GM18907 (cell line): ENCODE measurements around the gene LAPTM5.
"Not testable (repeated sequence)": the region's sequence is repeated elsewhere in the genome, so short reads cannot be mapped to it uniquely, and the experiment has no call there.

Experiments used
- ATAC-seq: cut with Tn5 transposase; IDR thresholded peaks from one replicate; pipeline ENCODE4 v1.9.1; 2021; ENCODE audit warnings: mild to moderate bottlenecking, moderate library complexity; ENCODE audit not compliant: unreplicated experiment

The LAPTM5 gene

DNA sequence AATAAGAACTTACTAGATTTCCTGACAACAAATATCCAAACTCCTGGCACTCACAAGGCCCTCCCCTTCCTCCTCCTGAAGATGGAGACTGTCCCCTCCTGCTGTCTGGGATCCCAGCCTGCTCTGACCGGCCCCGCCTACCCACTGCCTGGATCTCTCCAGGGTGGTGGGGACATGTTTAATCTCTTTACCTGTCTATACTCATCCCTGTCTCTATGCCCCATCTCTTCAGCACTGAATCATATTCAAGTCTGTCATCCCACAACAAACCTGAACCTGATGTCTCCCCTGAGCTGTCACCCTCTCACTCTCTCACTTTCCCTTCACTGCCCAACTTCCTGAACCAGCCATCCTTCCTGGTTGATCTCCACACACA is 56.3 kb downstream of the LAPTM5 start:
- no peak for ATAC-seq

DNA sequence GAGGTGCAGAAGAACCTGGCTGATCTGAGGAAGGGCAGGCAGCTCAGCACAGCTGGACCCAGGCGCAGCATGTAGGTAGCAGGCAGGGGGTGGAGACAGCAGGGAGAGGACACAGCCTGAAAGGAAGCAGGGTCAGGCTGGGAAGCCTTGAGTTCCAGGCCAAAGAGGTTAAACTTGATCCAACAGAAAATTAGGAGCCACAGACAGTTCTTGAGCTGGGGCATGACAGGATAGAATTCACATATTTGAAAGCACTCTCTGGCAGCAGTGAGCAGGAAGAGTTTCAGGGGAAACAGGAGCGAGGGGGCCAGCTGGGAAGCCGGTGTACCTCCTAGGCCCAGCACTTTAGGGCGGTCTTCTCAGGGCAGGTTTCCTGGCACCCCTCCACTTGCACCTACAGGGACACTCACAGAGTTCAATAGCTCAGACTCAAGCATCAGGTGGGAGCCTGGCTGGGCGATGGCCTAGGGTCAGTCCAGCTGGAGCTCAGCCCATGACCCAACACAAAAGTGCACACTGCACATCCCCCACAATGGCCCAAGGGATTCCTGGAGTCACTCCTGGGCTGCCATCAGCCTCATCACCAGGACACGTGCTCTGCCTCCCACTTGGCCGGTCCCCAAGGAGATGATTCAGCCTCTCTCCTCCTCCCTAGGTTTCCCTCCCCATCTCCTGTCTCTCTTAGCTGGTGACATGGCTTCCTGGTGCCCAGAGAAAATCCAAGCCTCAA is 56.9 kb downstream of the LAPTM5 start:
- no peak for ATAC-seq

DNA sequence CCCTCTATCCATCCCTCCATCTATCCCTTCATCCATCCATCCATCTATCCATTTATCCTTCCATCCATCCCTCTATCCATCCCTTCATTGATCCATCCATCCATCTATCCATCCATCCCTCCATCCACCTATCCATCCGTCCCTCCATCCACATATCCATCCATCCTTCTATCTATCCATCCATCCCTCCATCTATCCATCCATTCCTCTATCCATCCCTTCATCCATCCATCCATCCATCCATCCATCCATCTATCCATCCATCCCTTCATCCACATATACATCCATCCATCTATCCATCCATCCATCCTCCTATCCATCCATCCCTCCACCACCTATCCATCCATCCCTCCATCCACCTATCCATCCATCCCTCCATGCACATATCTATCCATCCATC is 57.8 kb downstream of the LAPTM5 start:
- no peak for ATAC-seq

DNA sequence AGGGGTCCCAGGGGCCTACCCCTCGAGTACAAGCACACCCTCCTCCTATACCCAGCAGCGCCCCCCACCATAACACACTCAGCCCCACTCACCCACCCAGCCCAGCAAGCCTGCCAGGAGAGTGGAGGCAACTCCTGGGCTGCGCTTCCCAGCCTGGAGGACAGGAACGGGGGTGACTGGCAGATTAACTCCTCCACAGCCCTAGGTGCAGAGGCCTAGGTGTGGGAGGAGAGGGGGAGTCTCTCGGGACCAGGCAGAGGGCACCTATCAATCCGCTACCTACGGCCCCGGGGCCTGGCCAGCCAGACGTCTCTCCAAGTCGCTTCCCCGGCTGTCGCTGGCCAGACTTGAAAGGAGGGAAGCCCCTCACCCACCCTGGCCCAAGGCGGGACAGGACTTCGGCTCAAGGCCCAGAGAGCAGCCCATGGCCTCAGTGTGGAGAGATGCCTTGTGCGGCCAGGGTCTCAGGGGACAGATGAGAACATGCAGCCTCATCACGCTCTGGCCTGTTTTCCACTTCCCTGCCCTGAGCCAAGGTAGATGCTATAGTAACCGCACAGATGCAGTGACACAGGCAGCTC is 59.1 kb downstream of the LAPTM5 start:
- no peak for ATAC-seq

DNA sequence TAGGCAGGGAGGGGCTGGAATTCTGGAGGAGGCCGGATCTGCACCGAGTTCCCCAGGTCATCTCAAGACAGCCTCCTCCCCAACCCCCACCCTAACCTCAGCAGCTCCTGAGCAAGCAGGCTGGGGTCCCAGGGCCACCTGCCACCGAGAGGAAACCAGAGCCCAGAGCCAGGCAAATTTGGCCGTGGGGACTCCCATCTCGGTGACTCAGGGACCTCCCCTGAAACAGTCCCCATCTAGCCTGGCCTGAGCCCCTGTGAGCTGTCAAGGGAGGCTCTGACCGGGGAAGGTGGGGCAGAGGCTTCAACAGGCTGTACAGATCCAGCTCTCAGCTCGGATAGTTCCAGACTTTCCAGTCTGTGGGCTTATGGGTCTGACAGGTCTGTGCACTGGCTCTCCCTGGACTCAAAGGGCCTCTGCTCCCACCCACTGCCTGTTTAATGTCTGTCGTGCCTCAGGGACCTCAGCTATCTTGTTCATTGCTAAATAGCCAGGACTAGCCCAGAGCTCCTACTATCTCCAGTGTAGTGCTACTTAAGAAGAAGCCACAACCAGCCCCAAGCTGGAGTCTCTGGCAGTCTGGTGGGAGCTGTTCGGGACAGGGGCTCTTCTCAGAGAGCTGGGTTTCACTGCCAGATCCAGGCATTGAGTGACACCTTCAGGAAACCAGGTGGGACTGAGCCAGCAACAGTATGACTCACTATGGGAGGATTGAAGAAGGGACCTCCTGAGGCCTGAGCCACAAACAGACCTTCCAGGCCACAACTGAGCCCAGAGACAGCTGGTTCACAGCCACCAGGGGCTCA is 59.8 kb downstream of the LAPTM5 start:
- no peak for ATAC-seq

- ATAC-seq, result no peak
Observed at GRCh38 chr1:30696831-30697230, 60.7 kb downstream of the LAPTM5 start.

GRCh38 chr1:30695439-30695841 is 62.1 kb downstream of the LAPTM5 start:
- ATAC-seq, result no peak

DNA sequence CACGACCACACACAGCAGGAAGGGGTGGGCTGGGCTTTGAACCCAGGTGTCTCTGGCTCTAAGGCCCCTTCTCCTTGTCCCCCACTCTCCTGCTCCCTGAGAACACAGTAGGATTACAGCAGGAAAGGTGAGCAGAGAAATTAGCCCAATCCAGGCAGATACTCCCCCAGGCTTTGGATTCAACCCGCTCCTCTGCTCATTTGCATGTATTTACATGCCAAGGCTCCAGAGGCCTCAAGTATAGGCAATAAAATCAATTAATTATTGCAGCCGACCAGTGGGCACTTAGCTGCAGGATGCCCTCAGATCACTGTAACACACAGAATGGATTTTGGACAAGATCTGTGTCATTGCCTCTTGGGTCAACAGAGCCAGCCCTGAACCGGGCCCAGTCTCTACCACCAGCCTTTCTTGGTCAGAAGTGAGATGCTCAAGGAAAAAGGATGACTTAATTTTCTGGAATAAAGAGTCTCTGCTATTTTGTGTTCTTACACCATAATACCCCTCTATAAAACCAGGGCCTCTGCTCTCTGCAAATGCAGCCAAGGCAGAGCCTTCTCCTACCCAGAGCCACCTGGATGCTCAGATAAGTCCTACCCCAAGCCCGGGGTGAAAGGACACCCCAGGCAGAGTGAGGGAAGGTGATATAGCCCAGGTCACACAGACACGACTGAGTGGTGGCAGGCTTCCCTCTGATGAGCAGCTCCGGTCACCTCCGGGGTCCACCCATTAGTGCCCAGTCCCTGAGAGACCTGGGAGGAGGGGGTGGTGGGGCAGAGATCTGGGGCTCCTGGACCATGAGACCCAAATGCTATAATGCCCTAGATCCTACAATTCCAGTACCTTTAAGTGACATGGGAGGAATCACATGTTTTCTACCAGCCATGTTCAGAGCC is 63.0 kb downstream of the LAPTM5 start:
- ATAC-seq, result no peak

DNA sequence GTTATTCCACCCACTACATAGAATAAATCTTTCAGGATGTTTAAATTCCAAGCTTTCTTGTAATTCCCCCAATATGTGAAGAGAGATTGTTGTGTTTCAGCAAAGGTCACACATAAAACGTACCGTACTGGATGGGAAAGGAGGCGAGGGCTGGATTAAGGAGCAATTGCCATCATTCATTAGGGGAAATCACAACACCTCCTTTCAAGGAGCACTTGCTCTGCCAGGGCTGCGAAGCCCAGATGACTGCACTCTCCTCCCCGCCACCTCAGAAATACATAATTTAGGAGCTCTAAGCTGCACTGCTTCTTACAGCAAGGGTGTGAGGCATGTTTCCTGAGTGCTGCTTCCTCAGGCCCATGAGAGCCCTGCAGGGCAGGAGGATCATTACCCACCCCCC is 63.8 kb downstream of the LAPTM5 start:
- ATAC-seq, result no peak

GRCh38 chr1:30693366-30693765 is 64.2 kb downstream of the LAPTM5 start:
- ATAC-seq, result no peak

DNA sequence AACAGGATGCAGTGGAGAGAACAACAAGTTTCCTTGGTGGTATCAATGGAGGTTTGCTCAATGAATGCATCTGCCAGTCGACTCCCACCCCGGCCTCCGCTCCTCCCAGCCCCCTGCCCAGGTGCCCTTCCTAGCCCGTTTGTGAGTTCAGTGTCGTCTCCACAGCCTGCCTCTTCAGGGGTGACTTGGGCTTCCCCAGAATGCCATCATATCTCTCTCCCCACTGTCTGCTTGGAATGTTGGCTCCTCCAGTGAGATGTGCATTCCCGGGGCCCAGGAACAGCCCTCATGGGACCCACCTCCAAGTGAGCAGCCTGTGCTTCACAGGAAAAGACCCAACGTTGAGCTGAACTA is 64.6 kb downstream of the LAPTM5 start:
- ATAC-seq, result no peak

GRCh38 chr1:30692201-30692947 is 65.2 kb downstream of the LAPTM5 start:
- no peak for ATAC-seq

- no peak for ATAC-seq
Observed at GRCh38 chr1:30691480-30691879, 66.1 kb downstream of the LAPTM5 start.

DNA sequence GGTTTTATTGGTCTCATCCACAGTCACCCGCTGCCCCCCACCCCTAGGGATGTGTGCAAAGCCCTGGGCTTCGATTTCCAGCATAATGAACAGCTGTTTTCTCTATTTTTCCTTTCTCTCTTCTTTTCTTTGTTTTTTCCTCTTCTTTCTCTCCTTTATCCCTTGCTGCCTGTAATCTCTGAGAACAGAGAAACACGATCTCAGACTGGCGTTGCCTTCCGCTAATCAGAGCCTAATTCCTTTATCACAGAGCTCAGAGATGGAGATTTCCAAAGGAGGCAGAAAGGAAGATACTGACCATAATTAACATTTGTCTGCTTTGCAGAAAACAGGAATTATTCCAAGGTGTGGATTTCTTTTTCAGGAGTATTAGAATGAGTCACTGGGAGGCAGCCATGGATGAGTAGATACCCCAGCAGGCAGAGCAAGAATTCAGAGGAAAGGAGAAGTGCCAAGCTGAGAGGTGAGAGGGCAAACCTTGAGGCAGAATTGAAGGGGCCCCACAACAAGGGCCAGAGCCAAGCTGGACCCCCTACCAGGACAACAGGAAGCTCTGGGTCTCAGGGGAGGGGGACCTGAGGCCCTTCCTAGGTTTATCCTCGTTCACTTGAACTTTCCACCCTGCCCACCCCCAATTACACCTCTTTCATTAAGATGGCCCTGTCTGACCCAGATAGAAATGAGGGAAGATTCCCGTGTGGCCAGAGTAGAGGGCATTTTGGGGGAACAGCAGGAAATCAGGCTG is 67.5 kb downstream of the LAPTM5 start:
- no peak for ATAC-seq

DNA sequence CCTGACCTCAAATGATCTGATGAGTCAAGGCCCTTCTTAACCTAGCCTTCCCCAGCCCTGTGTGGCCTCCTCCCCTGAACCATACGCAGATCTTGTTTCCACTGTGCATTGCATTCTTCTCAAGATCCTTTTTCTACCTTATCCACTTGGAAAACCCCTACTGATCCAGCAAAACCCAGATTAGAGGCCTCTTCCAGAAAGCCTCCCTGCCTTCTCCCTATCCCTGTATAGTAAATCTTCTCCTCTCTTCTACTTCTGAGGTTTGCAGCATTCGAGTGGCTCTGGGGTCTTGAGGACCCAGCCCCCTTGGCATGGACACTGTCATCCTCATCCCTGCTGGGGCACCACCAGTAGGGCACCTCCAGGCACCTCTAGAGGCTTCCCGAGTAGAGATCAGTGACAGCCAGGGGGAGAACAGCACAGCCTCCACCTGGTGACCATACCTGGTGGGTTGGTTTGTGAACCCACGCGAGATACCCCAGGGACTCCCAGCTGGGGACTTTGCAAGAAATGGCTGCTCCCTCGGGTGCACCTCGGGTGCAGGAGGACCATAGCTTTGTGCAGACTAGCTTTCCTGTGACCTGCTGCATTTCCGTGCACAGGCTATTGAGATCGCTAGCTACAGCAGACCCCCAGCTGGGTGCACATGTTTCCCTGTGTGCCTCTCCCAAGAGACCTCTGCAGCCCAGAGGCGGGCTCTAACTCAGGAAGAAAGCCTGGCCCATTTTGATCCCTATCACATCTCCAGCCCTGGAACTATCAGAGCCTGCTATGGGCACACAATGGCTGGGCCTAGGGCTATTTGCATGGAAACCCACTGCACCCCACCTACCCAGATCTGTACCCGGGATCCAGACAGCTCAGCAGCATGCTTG is 68.4 kb downstream of the LAPTM5 start:
- ATAC-seq, result no peak

GRCh38 chr1:30688516-30688915 is 69.1 kb downstream of the LAPTM5 start:
- not testable (repeated sequence) for ATAC-seq

GRCh38 chr1:30687886-30688285 is 69.7 kb downstream of the LAPTM5 start:
- ATAC-seq, result no peak

DNA sequence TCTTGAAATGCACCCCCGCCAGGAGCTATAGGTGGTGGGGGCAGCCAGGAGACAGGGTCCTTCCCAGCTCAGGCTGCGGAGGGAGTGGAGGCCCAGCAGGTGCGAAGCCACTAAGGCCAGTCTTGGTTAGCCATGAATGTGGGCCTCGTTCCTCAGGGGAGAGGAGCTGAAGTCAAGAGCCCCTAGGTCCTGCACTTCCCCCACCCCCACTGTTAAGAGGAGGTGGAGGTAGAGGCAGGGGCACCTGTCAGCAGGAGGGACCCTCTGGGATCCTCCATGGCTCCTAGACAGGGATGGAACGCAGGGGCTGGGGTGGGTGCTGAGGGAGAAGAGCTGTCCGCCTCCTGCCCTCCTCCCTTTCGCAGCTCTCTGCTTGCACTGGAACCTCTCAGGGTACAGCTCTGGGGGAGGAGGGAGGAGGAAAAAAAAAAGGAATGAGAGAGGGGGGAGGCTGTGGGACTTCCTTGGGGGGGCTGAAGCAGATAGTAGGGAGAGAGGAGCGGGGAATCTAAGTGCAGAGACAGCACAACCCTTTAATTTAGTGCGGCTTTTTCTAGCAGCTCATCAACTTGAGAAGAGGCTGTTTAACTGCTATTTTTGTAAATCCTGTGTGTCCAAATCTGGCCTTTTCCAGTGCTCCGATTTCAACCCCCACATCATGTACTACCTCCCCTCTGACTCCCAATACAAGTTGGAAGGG is 71.2 kb downstream of the LAPTM5 start:
- no peak for ATAC-seq
